NCI-H526 treated with DMSO at 0.1 percent for 48 hours (cell line): Measurements from ENCODE around the gene ARAP3.

Experiments
- DNase-seq: peaks from one replicate; lab custom pipeline; 2025; lab: John Stamatoyannopoulos, UW

The ARAP3 gene

DNA sequence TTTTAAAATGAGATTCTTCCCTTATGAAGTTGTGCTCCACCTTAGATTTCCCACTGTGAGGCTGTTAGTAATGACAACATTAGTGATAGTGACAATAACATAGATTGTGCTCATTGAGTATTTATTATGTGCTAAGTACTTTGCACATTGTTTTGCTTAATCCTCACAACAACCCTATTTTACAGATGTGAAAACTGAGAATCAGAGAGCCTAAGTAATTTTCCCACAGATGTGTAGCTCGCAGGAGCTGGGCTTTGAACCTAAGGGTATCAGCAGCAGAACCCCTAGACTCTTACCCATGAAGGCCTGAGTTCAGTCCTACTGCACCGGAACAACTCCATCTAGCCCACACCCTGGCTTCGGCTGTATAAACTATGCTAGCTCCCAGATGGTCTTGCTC, 15.6 kb upstream of the ARAP3 start:
- DNase-seq, result no peak

DNA sequence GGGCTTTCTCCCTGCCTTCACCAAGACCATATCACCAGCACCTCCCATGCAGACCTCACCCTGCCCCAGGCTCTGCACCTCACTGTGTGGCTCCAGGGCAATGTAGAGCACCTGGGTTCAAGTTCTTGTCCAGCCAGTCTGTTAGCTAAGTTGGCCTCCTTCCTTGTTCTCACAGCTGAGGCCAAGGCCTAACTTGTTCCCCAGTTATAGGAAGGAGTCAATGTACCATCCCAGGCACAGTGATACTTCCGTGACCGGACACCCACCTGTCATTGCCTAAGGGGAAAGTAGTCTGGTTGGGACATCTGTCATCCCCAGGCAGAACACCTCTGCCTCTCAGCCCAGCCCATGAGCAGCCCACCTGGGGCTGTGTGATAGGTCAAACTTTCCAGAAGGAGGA, 14.4 kb upstream of the ARAP3 start:
- DNase-seq, result no peak

DNA sequence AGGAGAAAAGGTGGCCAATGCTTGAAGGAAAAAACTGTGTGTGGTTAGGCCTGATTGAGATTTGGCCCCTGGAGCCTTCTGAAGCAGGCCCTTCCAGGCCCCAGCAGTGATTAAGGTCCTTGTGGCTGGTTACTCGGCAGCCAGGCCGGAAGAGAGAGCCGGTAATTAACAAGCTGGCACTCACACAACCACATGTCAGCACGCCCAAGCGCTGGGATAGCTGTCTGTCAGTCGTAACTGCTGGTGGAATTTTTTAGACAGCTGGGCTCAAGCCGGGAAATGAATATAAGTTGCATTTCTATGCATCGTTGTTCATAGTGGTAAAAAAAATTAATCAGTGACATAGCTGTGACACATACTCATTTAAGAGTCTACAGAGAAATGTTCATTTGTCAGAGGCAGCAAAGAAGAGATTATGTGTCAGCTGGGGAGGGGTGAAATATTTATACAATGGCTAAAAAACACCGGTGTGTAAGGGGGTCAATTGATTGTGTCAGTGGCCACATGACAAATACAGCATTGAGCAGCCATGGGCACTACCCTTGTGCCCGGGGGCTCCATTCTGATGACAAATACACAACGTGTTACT, 13.7 kb upstream of the ARAP3 start:
- DNase-seq, result no peak

DNA sequence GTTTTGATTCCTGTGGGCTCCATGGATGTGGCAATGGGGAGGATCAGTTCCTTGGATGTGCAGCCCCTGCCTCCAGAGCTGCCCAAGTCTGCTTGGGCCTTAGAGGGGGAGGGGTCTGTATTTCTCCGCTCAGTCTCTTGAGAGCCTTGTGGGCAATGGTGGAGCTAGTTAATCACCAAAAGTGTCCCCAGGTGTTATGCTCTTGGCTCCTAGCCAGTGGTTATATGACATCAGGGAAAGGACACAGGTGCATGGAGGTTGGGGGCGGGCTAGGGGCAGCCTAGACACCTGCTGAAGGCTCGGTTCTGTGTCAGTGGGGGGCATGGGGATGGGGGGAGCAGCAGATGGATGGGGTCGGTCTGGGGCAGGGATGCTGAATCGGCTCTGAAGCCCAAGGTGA, 12.4 kb upstream of the ARAP3 start:
- no peak for DNase-seq

DNA sequence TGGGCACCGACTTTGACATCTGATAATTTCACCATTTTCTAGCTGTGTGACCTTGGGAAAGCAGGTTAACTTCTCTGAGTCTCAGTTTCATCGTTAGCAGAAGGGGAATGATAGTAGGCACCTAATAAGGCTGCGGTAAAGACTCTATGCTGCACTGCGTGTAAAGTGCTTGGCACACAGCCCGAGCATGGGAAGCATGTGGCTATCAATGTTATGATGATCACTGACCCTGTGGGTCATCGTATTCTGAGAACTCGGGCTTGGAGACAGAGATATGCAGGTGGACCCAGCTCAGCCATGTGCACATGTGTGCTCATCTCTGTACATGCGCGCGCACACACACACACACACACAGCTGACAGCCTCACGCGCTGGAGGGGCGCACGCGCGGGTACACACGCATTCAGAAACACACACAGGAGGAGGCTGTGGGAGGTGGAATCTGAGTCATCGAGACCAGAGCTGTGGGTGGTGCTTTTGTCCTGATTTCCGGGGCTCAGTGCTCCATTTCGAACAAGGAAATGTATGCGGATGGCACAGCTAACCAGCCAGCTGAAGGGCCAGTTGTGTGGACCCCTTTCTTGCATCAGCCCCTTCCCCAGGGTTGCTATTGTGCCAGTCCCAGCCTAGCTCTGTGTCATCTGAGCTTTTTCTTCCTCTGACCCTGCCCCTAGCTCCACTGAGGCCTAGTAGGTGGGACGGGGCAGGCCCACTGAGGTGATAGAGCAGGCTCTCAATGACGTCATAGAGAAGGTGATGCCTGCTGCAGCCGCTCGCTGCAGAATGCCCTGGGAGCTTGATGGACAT, 11.1 kb upstream of the ARAP3 start:
- no peak for DNase-seq

DNA sequence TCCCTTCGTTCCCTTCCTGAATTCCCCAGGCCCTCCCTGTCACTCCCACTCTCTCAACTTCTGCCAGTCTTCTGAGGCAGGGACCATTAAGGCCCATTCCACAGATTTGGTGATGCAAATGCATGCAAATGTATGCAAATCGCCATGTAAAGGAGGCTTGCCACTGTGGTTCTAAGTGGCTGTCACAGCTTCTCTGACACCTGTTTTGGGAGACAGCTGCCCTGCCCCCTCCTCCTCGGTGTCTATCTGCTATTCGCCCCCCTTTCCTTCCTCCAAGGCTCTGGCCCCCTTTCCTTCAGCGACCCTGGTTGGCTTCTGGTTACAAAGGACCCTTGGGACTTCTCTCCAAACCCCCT, 10.5 kb upstream of the ARAP3 start:
- DNase-seq, result peak; percentile 64

DNA sequence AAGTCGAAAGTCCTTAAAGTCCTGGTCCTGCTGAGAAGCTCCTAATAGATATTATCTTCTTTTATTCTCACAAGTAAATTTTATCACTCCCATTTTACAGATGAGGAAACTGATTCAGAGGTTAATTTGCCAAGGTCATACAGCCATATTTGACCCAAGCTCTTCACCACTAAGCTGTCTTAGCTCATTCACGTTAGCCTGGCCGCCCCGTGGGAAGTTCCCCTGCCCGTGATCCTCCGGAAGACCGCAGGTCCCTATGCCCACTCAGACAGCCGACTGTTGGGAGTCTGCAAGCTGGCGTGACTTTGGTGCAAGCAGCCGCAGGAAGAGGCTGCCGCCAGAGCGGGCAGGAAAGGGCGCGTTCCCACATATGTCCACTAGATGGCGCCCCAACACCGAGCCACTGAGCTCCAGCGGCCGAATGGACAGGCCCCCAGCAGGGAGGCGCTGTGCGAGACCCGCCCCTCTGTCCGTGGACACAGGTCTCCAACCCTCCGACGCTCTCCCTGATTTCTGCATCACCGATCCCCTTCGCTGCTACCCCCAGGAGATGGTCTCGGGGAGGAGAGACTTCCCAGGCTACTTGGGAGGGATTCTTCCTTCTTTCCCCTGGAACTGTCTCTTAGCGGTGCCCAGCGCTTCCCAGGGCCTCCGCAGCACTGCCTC, 10.0 kb upstream of the ARAP3 start:
- peak; percentile 49 for DNase-seq

DNA sequence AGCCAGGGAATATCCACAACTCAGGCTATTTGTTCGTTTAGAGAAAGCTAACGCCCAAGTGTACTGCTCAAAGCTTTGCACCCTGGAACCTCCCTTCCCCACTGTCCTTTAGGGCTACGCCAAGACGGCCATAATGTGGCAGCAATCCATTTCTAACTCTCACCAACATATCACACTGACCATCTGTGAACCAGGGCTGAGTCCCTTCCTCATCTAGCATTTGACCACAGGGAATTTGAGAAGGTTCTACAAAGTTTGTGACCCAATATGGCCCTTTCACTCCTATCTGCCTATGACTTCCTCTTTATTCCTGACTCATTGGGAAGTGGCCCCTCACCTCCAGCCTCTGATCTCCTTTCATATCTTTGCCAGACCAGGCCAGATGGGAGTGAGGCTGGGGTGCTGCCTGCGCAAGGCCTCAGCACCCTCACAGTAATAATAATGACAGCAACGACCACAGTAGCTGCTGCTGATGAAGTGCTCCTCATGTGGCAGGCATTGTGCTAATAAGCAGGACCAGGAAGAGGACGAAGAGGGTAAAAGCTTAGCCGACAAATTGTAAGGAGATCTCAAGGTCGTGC, 9.3 kb upstream of the ARAP3 start:
- DNase-seq, result no peak

DNA sequence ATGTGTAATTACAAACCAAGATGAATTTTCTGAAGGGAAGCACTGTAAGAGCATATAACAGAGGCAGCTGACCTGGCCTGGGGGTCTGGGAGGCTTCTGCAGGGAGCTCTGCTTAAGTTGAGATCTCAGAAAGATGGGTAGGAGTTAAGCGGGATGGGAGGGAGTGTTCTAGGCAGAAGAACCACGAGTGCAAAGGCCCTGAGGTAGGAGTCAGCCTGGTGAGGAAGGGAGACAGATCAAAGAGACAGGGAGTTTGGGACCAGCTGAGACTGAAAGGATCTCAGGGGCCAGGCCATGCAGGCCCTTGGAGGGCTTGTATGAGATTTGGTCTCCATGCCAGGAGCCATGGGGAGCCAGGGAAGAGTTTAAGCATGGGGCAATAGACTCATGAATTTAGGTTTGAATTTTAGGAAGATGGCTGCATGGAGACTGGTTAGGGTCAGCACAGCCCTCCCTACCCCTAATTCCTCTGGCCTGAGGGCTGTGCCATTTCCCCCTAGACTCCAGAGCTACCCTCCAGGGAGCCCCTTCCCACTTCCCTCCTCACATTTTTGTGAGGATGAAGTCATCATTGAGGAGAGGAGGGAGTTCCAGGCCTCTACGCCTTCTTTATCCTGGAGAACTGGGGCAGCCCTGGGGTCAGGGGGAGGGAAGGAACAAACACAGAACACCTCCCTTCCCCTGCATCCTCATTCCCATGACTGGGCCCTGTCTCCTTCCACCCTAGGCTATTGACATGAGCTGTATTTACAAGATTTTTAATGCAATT, 4.8 kb upstream of the ARAP3 start:
- no peak for DNase-seq

DNA sequence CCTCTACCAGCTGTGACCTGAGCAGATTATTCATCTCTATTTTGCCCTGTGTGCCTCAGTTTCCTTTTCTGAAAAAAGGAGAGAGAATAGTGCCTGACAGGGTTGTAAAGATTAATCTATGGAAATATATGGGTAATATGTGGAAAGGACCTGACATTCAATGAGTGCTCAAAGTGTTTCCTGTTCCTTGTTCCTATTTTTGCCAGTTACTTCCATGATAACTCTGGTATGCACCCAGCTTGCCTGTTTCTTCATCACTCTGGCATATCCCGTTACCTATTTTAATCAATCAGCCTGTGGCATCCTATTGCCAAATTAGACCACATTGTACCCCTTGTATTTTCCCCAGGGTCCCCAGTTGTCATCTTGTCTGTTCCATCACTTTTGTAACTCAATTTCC, 3.6 kb upstream of the ARAP3 start:
- DNase-seq, result no peak

DNA sequence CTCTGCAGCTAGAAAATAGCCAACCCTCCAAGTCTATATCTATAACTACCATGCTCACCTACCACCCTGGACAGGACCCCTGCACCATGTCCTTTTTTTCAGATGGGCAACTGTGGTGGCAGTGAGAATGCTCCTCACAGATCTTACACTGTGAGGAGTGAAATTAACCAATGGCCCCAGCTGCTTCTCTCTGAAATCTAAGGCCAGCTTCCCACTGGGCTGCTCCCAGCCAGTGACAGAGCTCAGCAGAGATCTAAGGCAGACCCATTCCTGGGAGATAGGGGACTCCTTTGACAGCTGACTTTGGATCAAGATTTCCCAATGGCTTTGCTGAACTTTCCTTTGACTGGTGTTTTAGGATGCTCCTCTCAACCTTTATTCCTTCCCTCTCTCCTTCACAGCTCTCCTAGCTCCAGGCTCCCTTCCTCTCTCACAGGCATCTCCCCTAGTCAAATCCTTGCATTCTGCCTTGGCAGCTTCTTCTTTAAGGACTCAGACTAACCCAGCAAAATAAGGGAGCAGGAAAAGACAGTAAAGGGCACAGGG, 1.6 kb upstream of the ARAP3 start:
- no peak for DNase-seq

DNA sequence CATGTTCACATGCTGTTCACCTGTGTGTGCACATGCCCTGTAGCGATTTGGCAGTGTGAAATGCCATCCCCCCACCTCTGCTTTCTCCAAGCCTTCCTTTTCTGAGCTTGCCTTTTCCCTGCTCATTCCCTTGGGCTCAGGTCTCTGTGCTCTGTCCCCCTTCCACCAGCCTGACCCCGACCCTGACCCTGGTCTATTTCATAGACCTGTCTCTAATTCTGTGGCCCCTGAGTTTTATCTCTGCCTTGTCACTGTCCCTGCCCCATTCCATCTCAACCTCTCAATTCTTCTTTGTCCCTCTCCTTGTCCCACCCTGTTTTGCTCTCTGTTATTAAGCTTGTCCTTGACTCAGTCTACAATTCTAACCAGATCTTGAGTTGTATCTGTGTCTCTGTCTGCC, 735 bp downstream of the ARAP3 start:
- no peak for DNase-seq

DNA sequence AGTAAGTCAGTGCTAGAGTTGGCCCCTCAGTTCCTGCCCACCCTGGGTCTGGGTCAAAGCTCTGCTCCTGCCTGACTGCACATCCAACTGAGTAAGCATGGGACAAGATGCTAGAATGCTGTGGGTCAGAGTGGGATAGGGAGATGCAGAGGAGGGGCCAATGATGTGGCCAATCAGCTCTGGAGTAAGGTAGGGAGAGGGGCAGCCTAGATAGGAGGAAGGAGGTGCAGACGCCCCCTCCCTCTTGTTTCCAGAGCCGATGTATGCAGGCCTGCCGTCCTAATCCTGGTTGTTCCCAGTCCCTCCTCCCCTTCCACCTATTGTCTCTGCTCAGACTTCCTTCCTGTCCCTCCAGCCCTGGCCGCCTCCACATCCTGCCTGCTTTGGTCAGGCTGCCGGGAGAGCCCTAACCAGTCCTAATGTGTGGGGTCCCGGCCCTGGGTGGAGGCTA, 1.3 kb downstream of the ARAP3 start:
- no peak for DNase-seq

DNA sequence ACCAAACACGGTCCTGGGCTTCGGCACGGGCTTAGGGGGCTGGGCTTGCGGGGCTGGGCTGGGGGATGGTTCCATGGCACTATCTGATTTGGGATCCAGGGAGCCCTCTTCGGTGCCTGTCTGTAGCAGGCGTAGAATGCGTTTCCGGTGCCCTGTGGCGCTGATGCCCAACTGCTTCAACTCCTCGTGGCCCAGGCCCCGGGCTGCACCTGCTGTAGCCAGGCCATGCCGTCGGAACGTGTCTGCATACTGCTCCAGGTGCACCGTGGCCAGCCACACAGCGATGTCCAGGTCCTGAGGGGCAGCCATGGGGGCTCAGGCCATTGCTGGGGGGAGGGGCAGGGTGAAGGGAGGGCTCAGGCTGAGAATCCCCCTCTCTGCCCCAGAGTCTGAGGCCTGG, 1.9 kb downstream of the ARAP3 start:
- no peak for DNase-seq

DNA sequence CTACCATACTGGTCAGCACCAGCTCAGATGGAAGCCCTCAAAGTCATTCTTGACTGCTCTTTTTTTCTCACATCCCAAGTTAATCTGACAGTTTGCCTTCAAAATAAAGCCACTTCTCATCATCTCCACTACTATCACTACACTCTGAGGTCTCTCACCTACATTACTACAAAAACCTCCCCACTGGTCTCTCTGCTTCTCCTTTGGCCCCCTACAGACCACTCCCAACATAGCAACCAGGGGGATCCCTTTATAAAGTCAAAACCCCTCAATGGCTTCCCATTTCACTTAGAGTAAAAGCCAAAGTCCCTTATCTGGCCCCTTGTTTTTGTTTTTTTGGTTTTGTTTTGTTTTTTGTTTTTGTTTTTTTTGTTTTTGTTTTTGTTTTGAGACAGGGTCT, 4.6 kb downstream of the ARAP3 start:
- no peak for DNase-seq

DNA sequence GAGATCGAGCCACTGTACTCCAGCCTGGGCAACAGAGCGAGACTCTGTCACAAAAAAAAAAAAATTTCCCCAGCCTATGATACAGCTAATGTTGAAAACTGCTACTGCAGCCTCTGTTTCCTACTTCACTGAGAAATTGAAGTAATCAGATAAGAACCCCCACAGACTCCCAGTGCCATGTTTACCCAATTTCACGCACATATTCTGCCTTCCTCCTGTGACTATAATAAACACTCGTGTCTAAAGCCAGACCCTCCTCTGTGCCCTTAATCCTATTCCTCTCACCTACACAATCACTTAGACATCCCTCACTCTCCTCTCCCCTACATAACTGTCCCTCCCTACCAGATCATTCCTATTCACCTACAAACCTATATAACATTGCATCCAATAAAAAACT, 6.4 kb downstream of the ARAP3 start:
- DNase-seq, result no peak

DNA sequence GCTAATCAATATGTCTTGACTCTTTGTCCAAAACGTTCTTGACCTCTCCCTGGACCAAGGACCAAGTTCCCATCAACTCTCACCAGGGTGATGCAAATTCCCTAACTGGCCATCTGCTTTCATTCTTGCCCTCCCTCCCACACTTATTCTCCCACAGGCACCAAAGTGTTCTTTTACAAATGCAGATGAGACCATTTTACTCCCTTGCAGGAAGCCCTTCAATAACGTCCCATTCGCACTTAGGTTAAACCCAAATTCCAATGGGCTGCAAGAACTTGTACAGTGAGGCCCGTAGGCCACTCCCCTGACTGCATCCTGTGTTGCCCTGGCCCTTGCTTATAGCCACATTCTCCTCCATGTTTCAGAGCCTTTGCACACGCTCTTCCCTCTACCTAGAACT, 7.3 kb downstream of the ARAP3 start:
- no peak for DNase-seq

DNA sequence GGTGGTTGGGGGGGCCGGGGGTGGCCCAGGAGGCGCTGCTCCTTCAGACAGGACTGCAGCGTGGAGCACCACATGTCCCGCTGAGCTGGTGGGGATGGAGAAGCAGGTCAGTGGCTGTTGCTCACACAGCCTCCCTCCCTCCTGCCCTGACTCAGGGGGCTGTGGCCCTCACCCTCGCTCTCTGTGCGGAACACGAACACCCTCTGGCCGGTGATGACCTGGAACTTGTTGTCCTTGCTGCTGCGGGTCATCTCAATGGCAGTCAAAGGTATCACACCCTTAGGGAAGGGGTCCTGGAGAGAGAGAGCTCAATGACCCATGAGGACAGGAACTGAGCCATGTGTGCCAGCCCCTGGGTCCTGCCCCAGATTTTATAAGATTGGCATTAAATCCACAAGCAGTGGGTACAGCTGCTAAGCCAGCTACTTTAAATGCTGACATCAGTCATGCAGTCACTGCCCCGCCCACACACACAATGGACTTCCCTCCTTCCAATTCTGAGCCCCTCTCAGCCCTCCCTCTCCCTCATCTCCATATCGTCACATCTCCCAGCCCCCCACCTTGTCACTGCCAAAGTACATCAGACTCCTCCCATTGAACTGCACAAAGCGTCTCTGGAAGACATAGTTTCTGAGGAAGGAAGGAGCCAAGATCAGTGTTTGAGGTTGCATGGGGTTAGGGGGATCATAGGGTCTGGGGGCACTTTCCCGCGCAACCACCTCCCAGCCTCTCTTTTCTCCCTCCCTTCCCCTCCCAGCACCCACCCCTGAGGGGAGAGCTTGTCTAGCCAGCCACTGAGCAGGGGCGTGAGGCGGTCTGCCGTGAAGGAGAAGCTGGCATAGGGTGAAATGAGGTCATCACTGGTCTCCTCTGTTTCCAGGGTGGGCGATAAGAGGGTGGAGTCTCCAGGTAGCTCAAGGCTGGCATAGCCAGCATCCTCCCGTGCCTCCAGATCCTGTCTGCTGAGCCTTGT, 8.9 kb downstream of the ARAP3 start:
- no peak for DNase-seq

DNA sequence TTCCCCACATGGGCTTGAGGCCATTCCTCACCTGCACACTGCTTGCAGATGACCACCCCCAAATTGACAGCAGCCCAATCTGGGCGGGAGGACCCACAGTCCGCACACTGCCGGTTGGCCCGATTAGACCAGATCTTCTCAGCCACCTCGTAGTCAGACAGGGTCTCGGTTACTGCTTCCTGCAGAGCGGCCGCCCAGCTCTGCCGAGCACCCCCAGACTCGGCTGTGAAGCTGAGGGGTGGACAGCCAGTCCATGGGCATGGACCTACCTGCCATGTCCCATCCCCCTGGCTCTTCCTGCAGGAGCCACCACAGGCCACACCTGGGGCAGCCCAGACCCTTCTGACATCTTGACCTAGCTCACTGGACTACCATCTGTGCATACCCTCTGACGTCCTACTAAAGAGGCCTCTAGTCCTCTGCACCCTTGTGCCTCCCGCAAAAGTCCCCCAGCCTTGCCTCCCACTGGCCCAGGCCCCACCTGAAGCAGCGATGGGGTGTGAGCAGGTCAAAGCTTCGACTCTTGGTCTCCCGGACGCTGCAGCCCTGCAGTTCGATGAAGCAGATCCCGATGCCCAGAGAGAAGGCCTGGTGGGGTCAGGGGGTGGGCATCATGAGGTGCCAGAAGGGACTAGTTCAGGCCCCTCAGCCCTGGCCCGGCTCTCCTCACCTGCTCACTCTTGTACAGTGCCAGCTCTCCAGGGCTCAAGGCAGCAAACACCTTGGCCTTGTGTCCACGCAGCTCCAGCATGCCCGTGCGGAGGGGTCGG, 9.8 kb downstream of the ARAP3 start:
- DNase-seq, result no peak

DNA sequence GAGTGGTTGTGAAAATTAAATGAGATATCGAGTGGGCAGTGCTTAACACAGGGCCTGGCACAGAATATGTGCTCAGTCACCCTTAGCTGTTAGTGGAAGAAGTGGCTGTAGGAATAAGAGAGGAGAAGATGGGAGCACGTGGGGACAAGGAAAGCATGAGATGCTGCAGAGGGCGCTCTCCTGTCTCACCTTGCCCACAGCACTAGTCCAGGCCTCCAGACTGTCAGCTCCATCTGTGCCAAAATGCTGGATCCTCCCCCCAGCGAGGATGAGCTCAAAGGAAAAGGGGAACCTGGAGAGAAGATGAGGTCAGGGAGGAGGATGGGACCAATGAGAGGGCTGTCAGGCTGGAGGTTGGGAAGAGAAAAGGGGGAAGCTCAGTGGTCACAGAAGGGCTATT, 12.5 kb downstream of the ARAP3 start:
- DNase-seq, result no peak
